GF-D8 (cell line): ENCODE data around the gene HLA-DOB.
A peak's percentile ranks its signal among the peaks of the same experiment; 100 is the strongest.
"Not testable (repeated sequence)": the region's sequence is repeated elsewhere in the genome, so short reads cannot be mapped to it uniquely, and the experiment has no call there.

Source experiments
- DNase-seq: peaks from one replicate; lab custom pipeline; 2025; lab: John Stamatoyannopoulos, UW

Gene HLA-DOB

GRCh38 chr6:32807020-32807580 is 9.7 kb downstream of the HLA-DOB start:
- DNase-seq, result no peak

- DNase-seq, result not testable (repeated sequence)
Measured at GRCh38 chr6:32805404-32805803, 11.4 kb downstream of the HLA-DOB start.

GRCh38 chr6:32803416-32803815 is 13.4 kb downstream of the HLA-DOB start:
- DNase-seq, result no peak

GRCh38 chr6:32799740-32800139 is 17.1 kb downstream of the HLA-DOB start:
- no peak for DNase-seq

DNA sequence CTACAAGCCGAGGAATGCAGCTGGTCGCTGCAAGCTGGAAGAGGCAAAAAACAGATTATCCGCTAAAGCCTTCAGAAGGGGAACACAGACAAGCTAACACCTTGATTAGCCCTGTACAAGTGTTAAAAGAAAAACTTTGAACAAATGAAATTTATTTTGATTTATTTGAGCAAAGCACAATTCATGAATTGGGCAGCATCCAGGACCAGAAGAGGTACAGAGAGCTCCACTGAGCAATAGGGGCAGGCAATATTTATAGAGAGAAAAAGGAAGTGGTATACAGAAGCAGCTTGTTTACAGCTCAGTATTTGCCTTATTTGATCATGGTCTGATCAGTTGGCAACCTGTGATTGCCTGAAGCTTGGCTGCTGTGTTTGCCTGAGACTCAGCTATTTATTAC is 17.6 kb downstream of the HLA-DOB start:
- no peak for DNase-seq

GRCh38 chr6:32796848-32797776 is 19.7 kb downstream of the HLA-DOB start:
- DNase-seq, result peak; percentile 4

DNA sequence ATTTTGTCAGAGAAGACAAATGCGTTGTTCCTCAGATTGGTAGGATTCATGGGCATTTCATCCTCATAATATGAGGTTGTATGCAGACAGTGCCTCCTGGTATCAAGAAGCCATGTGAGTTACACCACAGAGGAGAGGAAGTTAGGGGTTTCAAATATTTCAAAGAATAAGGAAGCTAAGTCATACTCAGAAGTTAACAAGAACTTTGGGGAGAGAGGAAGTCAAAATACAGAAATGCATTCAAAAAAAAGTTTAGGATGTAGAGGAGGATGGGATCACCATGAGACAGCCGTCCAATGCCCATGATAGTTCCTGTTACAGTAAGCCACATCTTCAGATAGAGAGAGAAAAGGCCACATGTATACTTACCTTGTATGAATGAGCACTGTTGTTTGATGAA is 22.3 kb downstream of the HLA-DOB start:
- DNase-seq, result peak; percentile 67

DNA sequence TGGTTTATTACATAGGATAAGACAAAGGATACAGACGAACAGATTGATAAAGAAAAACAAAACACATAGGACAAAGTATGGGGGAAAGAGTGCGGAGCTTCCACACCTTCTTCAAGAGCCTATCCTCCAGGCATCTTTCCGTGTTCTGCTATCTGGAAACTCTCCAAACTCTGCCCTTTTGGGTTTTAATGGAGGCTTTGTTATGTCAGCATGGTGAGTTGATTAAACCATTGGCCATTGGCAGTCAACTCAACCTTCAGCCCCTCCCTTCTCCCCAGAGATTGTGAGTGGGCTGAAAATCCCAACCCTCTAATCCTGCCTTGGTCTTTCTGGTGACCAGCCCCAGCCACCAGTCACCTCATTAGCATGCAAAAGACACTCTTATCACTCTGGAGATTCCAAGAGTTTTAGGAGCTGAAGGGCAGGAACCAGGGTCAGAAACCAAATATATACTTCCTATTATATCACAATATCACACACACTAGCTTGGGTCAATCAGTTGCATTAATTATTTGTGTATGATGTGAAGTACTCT is 23.8 kb downstream of the HLA-DOB start:
- DNase-seq, result no peak

- no peak for DNase-seq
Measured at GRCh38 chr6:32790306-32790705, 26.5 kb downstream of the HLA-DOB start.

DNA sequence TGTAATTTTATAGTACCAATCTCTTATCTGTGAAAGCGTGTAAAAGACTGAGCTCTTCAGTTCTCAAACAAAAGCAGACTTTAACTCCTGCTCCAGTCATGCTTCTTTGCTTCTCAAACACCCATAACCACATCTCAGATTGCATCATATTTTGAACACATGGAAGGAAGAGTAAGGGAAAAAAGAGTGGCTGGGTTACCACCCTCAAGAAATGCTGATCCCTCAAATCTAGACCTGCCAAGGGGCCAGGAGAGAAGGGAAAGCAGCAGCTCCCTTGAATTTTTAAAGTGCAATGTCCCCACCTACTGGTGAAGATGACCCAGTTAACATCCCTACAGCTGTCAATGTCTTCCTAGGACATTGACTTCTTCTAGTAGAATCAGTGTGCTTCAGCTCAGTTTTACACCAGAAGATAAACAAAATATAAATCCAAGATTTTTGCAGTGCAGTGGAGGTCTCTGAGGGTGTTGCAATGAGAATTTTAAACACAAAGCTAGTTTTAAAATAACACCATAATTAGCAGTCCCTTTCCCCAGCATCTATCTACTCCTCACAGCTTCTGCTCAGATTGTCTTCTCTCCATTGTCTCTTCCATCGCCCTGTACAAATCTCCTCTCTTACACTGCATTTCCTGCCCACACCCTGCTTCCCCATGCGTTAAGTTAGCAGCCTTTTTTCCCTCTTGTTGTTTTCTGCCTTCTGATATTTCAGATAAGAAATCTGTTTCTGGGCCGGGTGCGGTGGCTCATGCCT is 30.8 kb downstream of the HLA-DOB start:
- DNase-seq, result peak; percentile 15

GRCh38 chr6:32782923-32783322 is 33.9 kb downstream of the HLA-DOB start:
- DNase-seq, result not testable (repeated sequence)

DNA sequence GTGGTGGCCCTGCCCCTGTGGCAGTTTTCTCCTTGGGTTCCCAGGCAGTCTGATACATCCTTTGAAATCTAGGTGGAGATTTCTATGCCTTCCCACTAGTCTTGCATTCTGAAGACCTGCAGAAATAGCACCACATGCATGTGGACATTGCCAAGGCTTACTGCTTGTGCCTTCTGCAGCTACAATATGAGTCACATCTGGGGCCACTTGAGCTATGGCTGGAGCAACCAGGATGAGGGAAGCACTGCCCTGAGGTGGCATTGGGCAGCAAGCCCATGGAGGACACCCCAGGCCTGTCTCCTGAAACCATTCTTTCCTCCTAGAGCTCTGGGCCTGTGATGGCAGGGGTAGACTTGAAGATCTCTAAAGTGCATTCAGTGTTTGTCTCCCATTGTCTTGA is 37.8 kb downstream of the HLA-DOB start:
- DNase-seq, result no peak

GRCh38 chr6:32775071-32775470 is 41.7 kb downstream of the HLA-DOB start:
- DNase-seq, result no peak

DNA sequence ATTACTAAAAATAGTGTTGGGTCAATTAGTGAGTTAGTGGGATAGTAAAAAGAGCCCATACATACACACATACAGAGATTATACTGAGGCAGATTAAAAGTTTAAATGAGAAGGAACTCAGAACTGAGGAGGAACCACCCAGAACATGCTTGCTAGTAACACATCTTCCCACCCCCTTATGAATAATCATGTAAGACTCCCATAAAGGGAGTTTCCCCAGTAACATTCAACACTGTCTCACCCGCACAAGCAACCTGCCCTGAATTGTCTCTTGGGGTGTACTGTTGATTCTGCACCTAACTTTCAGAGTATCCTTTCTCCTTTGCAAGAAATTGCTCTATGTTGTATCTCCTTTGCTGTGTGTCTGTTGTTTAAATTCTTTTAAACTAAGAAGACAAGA is 42.4 kb downstream of the HLA-DOB start:
- no peak for DNase-seq

- DNase-seq, result no peak
Measured at GRCh38 chr6:32772656-32773055, 44.1 kb downstream of the HLA-DOB start.

DNA sequence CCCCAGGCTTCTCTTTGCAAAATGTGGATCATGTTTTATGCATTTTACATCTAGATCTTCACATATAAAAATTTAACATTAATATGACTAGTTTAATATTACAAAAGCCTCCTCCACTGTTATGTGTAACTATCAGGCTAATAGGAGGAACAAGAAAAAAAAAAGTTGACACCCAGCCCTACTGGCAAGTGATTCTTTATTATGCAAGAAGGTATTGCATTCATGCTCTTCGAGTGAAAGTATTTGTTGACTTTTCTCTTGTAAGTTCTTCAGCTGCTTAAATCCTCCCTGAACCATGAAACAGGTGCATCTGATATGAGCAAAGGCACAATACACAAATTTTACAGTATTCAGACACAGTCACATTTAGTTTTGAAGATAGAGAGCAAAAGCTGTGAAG is 52.8 kb downstream of the HLA-DOB start:
- DNase-seq, result no peak

DNA sequence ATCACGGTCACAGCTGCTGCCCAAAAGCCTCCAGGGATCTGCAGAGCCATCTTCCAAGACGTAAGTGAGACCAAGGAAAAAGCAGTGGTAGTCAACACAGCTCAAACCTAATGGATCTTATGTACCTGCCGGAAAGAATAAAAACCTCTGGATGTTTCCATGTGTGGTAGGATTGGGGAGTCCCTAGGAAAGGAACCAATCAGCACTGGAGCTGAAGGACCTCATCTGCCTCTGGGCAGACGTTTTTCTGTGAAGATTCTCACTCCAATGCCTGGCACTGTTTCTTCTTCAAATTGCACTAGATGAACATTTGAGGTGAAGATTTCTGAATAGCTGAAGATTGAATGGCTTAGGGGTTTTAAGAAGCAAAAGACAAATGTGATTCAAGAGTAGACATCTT is 53.4 kb downstream of the HLA-DOB start, which contains the start of gene HLA-DQB2:
Gene HLA-DQB2 (minus strand): TSS at position 112 of the 400 bp plus-strand sequence. CDS start 62 bp downstream, at position 50.
- no peak for DNase-seq
